Hippocampal formation (tissue), 2 donors: ENCODE data around the gene NKX3-2.

Source experiments
- DNase-seq, 2 donors: peaks; one replicate each; lab custom pipeline; 2025; lab: John Stamatoyannopoulos, UW

Gene NKX3-2

DNA sequence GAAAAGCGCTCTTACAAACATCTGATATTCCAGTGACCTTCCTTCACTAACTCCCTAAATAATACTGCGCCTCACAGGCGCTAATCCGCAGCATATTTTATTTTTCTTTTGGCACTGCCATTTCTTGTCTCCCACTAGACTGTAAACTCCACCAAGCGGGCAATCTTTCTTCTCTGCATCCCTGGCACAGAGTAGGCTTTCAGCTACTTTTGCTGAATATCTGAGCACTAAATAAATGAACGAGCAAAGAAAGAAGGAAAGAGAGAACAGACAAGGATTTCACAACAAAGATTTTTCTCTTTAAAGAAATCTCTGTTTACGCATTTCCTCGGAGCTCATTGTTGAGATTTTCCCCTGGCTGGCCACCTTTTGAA lies 12.7 kb downstream of the NKX3-2 start:
- no peak for DNase-seq

DNA sequence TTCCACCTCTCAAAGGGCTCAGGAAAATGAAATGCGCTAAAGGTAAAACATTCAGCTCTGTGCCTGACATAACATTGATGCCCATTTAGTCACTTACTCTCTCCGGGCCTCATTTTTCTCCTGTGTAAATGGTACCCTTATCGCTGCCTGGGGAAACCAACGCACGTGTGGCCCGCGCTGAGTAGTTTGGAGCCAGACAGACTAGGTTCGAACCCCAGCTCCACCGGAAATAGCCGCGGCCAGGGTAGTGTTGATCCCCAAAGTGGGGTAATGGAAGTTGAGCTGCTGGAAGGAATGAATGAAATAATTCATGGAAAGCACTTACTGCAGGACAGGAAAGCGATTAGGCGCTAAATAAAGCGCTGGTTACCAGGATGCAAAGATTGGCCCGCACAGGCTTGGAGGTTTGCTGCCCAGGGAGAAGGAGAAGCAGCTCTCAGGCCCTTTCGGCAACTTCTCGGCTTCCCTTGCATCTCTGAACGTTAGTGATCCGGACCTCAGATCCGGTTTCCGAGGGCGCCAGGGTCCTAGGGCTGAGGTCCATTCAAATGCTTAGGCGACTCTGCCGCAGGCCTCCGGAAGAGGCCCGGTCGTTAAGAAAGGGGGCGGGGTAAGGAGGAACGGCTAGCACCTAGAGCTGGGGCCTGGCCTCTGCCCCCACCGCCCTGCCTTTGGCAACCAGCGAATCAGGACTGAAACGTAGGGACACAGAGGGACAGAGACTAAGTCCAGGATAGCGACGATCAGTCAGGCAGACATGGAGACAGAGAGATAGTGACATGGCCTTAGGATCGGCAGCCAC lies 13.3 kb downstream of the NKX3-2 start:
- no peak for DNase-seq

GRCh38 chr4:13529128-13529919 lies 15.0 kb downstream of the NKX3-2 start:
- DNase-seq, result no peak

- DNase-seq, result no peak
Observed at GRCh38 chr4:13528821-13529127, 15.5 kb downstream of the NKX3-2 start.

- no peak for DNase-seq
Observed at GRCh38 chr4:13527981-13528820, 16.1 kb downstream of the NKX3-2 start.

GRCh38 chr4:13527192-13527980 lies 16.9 kb downstream of the NKX3-2 start:
- DNase-seq, result no peak

- no peak for DNase-seq
Observed at GRCh38 chr4:13526658-13527057, 17.6 kb downstream of the NKX3-2 start.

- no peak for DNase-seq
Observed at GRCh38 chr4:13525606-13526281, 18.6 kb downstream of the NKX3-2 start.

- no peak for DNase-seq
Observed at GRCh38 chr4:13524504-13525243, 19.6 kb downstream of the NKX3-2 start.

DNA sequence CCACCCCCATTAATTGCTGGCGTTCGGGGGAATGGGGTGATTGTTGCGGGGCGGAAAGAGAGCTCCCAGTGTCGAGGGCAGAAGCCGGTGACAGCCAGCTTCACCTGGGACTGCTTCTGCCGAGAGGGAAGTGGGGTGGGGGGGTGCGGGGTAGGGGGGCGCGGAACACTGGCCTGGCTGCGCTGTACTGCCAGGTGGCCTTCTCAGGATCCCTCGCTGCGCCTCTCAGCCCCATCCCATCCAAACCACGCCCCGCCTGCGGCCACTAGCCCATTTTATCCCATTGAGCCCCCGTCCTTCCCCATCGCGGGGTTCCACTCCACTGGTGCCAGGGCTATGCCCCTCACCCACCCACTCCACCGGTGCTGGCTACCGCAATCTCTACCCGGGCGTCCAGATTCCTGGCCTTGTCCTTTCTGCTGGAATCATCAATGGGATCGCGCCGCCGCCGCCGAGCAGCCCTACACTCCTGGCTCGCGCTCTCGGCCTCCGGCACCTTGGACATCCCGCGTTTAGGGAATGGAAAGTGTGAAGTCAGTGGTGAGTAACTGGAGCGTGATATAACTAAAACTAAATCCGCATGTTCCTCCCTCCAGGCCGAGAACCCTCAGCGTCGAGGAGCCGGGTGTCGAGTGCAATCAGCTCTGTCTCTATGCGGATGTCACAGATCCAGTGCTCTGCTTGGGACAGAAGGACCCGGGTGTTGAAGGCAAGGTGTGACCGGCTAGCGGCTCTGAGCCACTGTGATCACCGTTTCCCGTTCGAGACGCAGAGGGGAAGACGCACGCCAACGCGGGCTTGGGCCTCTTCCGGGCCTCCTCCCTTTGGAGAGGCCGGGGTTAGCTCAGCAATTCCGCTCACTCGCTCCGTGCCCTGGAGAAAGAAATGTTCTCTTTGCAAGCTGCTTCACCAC lies 20.5 kb downstream of the NKX3-2 start:
- DNase-seq, result no peak

- no peak for DNase-seq
Observed at GRCh38 chr4:13523105-13523477, 21.2 kb downstream of the NKX3-2 start.

DNA sequence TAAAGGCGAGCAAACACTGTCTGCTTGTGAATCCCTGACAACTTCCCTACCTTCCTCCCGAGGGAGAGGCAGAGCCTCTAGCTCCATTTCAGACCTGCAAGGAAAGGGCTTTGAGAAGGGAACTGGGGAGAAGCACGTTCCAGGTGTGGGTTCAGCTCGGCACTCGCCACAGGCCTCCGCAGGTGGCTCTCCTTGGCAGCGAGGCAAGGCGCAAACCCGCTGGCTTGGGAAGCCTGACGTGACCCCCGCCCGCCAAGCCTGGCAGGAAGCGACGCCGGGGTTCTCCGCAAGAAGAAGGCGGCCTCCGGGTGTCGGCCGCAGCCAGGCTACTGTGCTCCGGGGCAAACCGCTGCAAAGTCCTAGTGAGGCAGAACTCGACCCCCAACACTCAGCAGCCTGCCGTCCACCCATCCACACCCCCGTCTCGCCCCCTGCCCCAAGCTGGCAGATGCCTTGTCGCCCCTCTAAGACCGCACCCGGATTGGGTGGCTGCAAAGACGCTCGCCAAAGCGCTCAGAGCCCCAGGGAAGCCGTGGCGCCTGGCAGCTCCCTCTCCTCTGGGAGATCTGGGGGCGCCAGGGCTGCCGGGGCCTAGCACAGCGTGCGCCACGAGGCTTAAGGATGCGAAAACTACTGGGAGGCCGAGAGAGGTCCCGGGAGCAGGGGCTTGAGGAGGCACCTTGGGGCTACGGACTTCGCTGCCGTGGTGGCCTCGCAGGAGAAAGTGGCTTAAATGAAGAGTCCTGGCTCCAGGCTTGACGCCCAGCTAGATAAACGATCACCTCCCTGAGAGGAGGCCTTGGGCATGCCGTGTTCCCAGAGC lies 21.8 kb downstream of the NKX3-2 start:
- DNase-seq, result no peak

GRCh38 chr4:13521047-13521446 lies 23.3 kb downstream of the NKX3-2 start:
- no peak for DNase-seq

GRCh38 chr4:13516315-13516860 lies 27.9 kb downstream of the NKX3-2 start:
- no peak for DNase-seq

DNA sequence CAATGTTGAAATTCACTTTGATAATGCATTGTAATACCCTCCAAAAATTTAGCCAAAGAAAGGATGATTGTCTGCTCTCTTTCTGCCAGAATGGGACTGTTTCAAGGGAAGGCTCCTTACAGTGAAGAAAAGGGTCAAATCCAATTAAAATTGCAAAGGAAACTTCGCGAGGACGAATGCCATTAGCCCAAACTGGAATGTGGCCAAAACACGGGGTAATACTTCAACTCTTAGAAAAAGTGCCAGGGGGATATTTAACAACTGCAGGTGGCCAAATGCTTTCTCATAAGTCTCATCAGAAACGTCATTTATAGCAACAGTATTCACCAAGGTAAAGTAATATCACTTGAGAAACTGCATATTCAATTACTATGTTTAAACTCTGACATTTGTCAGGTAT lies 29.0 kb downstream of the NKX3-2 start:
- DNase-seq, result no peak

GRCh38 chr4:13514722-13515121 lies 29.6 kb downstream of the NKX3-2 start:
- no peak for DNase-seq

- no peak for DNase-seq
Observed at GRCh38 chr4:13511101-13511500, 33.2 kb downstream of the NKX3-2 start.

GRCh38 chr4:13509442-13509841 lies 34.9 kb downstream of the NKX3-2 start:
- DNase-seq, result no peak
